Retinal pigment epithelial cell (primary cell): ENCODE measurements around the gene CDH20.

Experiments used
- DNase-seq: peaks from one replicate; pipeline ENCODE4 v3.0.0-alpha.2; 2010; ENCODE audit warnings: low read depth
- H3K4me3 ChIP-seq: 2 replicates; pipeline ENCODE4 v1.5.1; 2011; ENCODE audit warnings: mild to moderate bottlenecking, low read length, control low read depth, moderate library complexity
- CTCF ChIP-seq: conservative IDR thresholded peaks from 2 replicates; pipeline ENCODE4 v1.5.1; 2011; ENCODE audit warnings: low read depth, low read length, control low read depth, inconsistent platforms

CDH20 gene

GRCh38 chr18:61542596-61542995 lies 209.4 kb downstream of the CDH20 start:
- TF ChIP-seq CTCF, result no peak
- DNase-seq, result no peak
- no peak overlapping the region for H3K4me3 ChIP-seq

- no peak overlapping the region for H3K4me3 ChIP-seq
- no peak for DNase-seq
- no peak for TF ChIP-seq CTCF
These were observed 210.3 kb downstream of the CDH20 start for GRCh38 chr18:61543518-61543917.

GRCh38 chr18:61544178-61544577 lies 210.9 kb downstream of the CDH20 start:
- no peak for DNase-seq
- no peak for TF ChIP-seq CTCF
- no peak overlapping the region for H3K4me3 ChIP-seq

GRCh38 chr18:61545281-61546245 lies 212.3 kb downstream of the CDH20 start:
- TF ChIP-seq CTCF, result no peak
- no peak for DNase-seq
- no peak overlapping the region for H3K4me3 ChIP-seq

- DNase-seq, result no peak
- no peak for TF ChIP-seq CTCF
- no peak overlapping the region for H3K4me3 ChIP-seq
These were observed 213.4 kb downstream of the CDH20 start for GRCh38 chr18:61546590-61546989.

- no peak for DNase-seq
- no peak overlapping the region for H3K4me3 ChIP-seq
- no peak for TF ChIP-seq CTCF
These were observed 216.2 kb downstream of the CDH20 start for GRCh38 chr18:61549416-61549815.

DNA sequence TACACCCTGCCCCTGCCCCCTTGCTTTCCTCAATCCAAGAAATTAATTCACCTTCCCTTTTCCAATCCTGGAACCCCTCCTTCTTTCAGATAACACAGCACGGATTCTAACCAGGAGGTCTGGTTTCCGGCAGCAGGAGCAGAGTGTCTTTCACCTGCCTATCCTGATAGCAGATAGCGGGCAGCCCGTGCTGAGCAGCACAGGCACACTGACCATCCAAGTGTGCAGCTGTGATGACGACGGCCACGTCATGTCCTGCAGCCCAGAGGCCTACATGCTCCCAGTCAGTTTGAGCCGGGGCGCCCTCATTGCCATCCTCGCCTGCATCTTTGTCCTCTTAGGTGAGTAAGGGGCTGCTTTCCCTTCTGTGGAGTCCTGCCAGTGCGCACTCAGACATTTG lies 216.7 kb downstream of the CDH20 start:
- no peak for TF ChIP-seq CTCF
- H3K4me3 ChIP-seq, result no peak overlapping the region
- DNase-seq, result no peak
